Vagina (tissue), 2 donors: ENCODE data around the gene TESPA1.

ENCODE experiments used
- CTCF ChIP-seq, 3 experiments: fragments of 450-650 bp in 2 of 3; fragments of 200-600 bp in 1 of 3; sonication (generic) in 1 of 3; IDR thresholded peaks; one replicate each; pipeline ENCODE4 v1.5.1; 2017 to 2019; ENCODE audit warnings: antibody characterized with exemption in 3 of 3, mild to moderate bottlenecking in 2 of 3, moderate library complexity in 2 of 3
- POLR2A ChIP-seq, 2 donors: fragments of 450-650 bp; IDR thresholded peaks; one replicate each; pipeline ENCODE4 v1.6.1; 2017; ENCODE audit warnings: antibody characterized with exemption in 2 of 2, mild to moderate bottlenecking in 2 of 2, moderate library complexity in 2 of 2
- POLR2AphosphoS5 ChIP-seq, 2 donors: sonication (generic); formaldehyde crosslinking; IDR thresholded peaks; one replicate each; pipeline ENCODE4 v1.9.0; 2017; ENCODE audit warnings: antibody characterized with exemption in 2 of 2, mild to moderate bottlenecking in 2 of 2, low read depth in 1 of 2; ENCODE audit not compliant: insufficient read depth in 1 of 2

GRCh38 chr12:54949073-54949711, 35.4 kb downstream of the TESPA1 start:
- no peak for TF ChIP-seq CTCF (IDR thresholded peaks at IDR 0.05)
- no peak for TF ChIP-seq POLR2A (IDR thresholded peaks at IDR 0.05)
- TF ChIP-seq POLR2AphosphoS5 (IDR thresholded peaks at IDR 0.05; ENCODE audit: insufficient read depth in 1 of 2, low read depth in 1 of 2), result no peak
